BLaER1 (cell line): ENCODE measurements around the gene COX7B2.

ENCODE experiments used
- H3K27ac ChIP-seq: shearing (Covaris generic); formaldehyde crosslinking; 2 replicates; pipeline ENCODE4 v1.8.1; 2022
- H3K27me3 ChIP-seq: shearing (Covaris generic); formaldehyde crosslinking; 2 replicates; pipeline ENCODE4 v1.8.1; 2022
- H3K36me3 ChIP-seq: shearing (Covaris generic); formaldehyde crosslinking; 2 replicates; pipeline ENCODE4 v1.8.1; 2022
- H3K4me1 ChIP-seq: shearing (Covaris generic); formaldehyde crosslinking; 2 replicates; pipeline ENCODE4 v1.8.1; 2022
- H3K4me2 ChIP-seq: shearing (Covaris generic); formaldehyde crosslinking; 2 replicates; pipeline ENCODE4 v1.8.1; 2022
- H3K4me3 ChIP-seq: shearing (Covaris generic); formaldehyde crosslinking; 2 replicates; pipeline ENCODE4 v1.8.1; 2022
- H3K9ac ChIP-seq: shearing (Covaris generic); formaldehyde crosslinking; 2 replicates; pipeline ENCODE4 v1.8.1; 2022
- H3K9me3 ChIP-seq: shearing (Covaris generic); formaldehyde crosslinking; 2 replicates; pipeline ENCODE4 v1.8.1; 2022
- H4K20me1 ChIP-seq: shearing (Covaris generic); formaldehyde crosslinking; 2 replicates; pipeline ENCODE4 v1.8.1; 2022
- Cebpa-rat ChIP-seq: shearing (Covaris generic); IDR thresholded peaks from 2 replicates; pipeline ENCODE4 v1.8.1; 2022

COX7B2 gene

GRCh38 chr4:46944345-46944744 is 35.3 kb upstream of the COX7B2 start:
- no peak overlapping the region for H3K4me3 ChIP-seq
- H3K9ac ChIP-seq = no peak overlapping the region
- H3K4me2 ChIP-seq = no peak overlapping the region
- H3K27me3 ChIP-seq = no peaks in the 10 kb centered on the region
- no peaks in the 10 kb centered on the region for H4K20me1 ChIP-seq
- H3K36me3 ChIP-seq = no peaks in the 10 kb centered on the region
- H3K27ac ChIP-seq = no peak overlapping the region
- peaks cover 9% of the 10 kb centered on the region for H3K4me1 ChIP-seq
- TF ChIP-seq Cebpa-rat = no peak
- H3K9me3 ChIP-seq = no peaks in the 10 kb centered on the region

GRCh38 chr4:46937493-46937892 is 28.4 kb upstream of the COX7B2 start:
- Histone ChIP-seq H3K36me3 (no peaks in the 10 kb centered on the region), H3K9ac (no peak overlapping the region), H3K9me3 (no peaks in the 10 kb centered on the region), H3K4me1 (no peaks in the 10 kb centered on the region), H3K27me3 (no peaks in the 10 kb centered on the region), H4K20me1 (no peaks in the 10 kb centered on the region), H3K4me3 (no peak overlapping the region), H3K27ac (no peak overlapping the region), H3K4me2 (no peak overlapping the region)
- no peak for TF ChIP-seq Cebpa-rat

GRCh38 chr4:46934726-46935125 is 25.7 kb upstream of the COX7B2 start:
- H3K9me3 ChIP-seq = no peaks in the 10 kb centered on the region
- H3K27ac ChIP-seq = no peak overlapping the region
- H3K4me1 ChIP-seq = no peaks in the 10 kb centered on the region
- no peak overlapping the region for H3K4me3 ChIP-seq
- no peak overlapping the region for H3K4me2 ChIP-seq
- no peak for TF ChIP-seq Cebpa-rat
- H4K20me1 ChIP-seq = no peaks in the 10 kb centered on the region
- no peak overlapping the region for H3K9ac ChIP-seq
- H3K36me3 ChIP-seq = no peaks in the 10 kb centered on the region
- H3K27me3 ChIP-seq = no peaks in the 10 kb centered on the region

- no peak overlapping the region for H3K27ac ChIP-seq
- no peak overlapping the region for H3K4me3 ChIP-seq
- H3K4me1 ChIP-seq = no peaks in the 10 kb centered on the region
- no peak overlapping the region for H3K4me2 ChIP-seq
- no peaks in the 10 kb centered on the region for H3K9me3 ChIP-seq
- H3K27me3 ChIP-seq = no peaks in the 10 kb centered on the region
- H4K20me1 ChIP-seq = no peaks in the 10 kb centered on the region
- no peak overlapping the region for H3K9ac ChIP-seq
- no peak for TF ChIP-seq Cebpa-rat
- H3K36me3 ChIP-seq = no peaks in the 10 kb centered on the region
Observed at GRCh38 chr4:46933686-46934085, 24.6 kb upstream of the COX7B2 start.

- no peak for TF ChIP-seq Cebpa-rat
- H3K9me3 ChIP-seq = no peaks in the 10 kb centered on the region
- no peak overlapping the region for H3K9ac ChIP-seq
- no peaks in the 10 kb centered on the region for H3K27me3 ChIP-seq
- H3K4me1 ChIP-seq = no peaks in the 10 kb centered on the region
- H3K27ac ChIP-seq = no peak overlapping the region
- H3K36me3 ChIP-seq = no peaks in the 10 kb centered on the region
- H3K4me3 ChIP-seq = no peak overlapping the region
- no peaks in the 10 kb centered on the region for H4K20me1 ChIP-seq
- no peak overlapping the region for H3K4me2 ChIP-seq
Observed at GRCh38 chr4:46931981-46932380, 22.9 kb upstream of the COX7B2 start.

GRCh38 chr4:46930891-46931290 is 21.8 kb upstream of the COX7B2 start:
- Histone ChIP-seq H3K9me3 (no peaks in the 10 kb centered on the region), H3K36me3 (no peaks in the 10 kb centered on the region), H4K20me1 (no peaks in the 10 kb centered on the region), H3K4me3 (no peak overlapping the region), H3K27me3 (no peaks in the 10 kb centered on the region), H3K4me2 (no peak overlapping the region), H3K27ac (no peak overlapping the region), H3K9ac (no peak overlapping the region), H3K4me1 (no peaks in the 10 kb centered on the region)
- TF ChIP-seq Cebpa-rat = no peak

GRCh38 chr4:46927201-46927600 is 18.2 kb upstream of the COX7B2 start:
- no peak for TF ChIP-seq Cebpa-rat
- H3K4me3 ChIP-seq = no peak overlapping the region
- no peaks in the 10 kb centered on the region for H3K9me3 ChIP-seq
- no peak overlapping the region for H3K4me2 ChIP-seq
- no peak overlapping the region for H3K9ac ChIP-seq
- no peaks in the 10 kb centered on the region for H4K20me1 ChIP-seq
- no peaks in the 10 kb centered on the region for H3K27me3 ChIP-seq
- H3K36me3 ChIP-seq = no peaks in the 10 kb centered on the region
- H3K27ac ChIP-seq = no peak overlapping the region
- H3K4me1 ChIP-seq = no peaks in the 10 kb centered on the region

GRCh38 chr4:46924789-46925529 is 15.9 kb upstream of the COX7B2 start:
- H3K27me3 ChIP-seq = no peaks in the 10 kb centered on the region
- no peak overlapping the region for H3K4me3 ChIP-seq
- TF ChIP-seq Cebpa-rat = no peak
- H3K9ac ChIP-seq = no peak overlapping the region
- H3K9me3 ChIP-seq = no peaks in the 10 kb centered on the region
- no peak overlapping the region for H3K27ac ChIP-seq
- no peaks in the 10 kb centered on the region for H3K36me3 ChIP-seq
- no peaks in the 10 kb centered on the region for H3K4me1 ChIP-seq
- H4K20me1 ChIP-seq = no peaks in the 10 kb centered on the region
- H3K4me2 ChIP-seq = no peak overlapping the region

- TF ChIP-seq Cebpa-rat = no peak
- Histone ChIP-seq H3K36me3 (no peaks in the 10 kb centered on the region), H3K4me1 (no peaks in the 10 kb centered on the region), H3K9me3 (no peaks in the 10 kb centered on the region), H3K4me2 (no peak overlapping the region), H3K4me3 (no peak overlapping the region), H3K9ac (no peak overlapping the region), H3K27me3 (no peaks in the 10 kb centered on the region), H4K20me1 (no peaks in the 10 kb centered on the region), H3K27ac (no peak overlapping the region)
Observed at GRCh38 chr4:46922205-46922604, 13.2 kb upstream of the COX7B2 start.

GRCh38 chr4:46908148-46908547 is 897 bp downstream of the COX7B2 start:
- H3K27ac ChIP-seq = no peak overlapping the region
- H3K4me2 ChIP-seq = no peak overlapping the region
- H3K4me1 ChIP-seq = no peaks in the 10 kb centered on the region
- no peaks in the 10 kb centered on the region for H4K20me1 ChIP-seq
- no peaks in the 10 kb centered on the region for H3K27me3 ChIP-seq
- no peak overlapping the region for H3K4me3 ChIP-seq
- no peak overlapping the region for H3K9ac ChIP-seq
- no peaks in the 10 kb centered on the region for H3K36me3 ChIP-seq
- no peaks in the 10 kb centered on the region for H3K9me3 ChIP-seq
- TF ChIP-seq Cebpa-rat = no peak

GRCh38 chr4:46900082-46900481 is 9.0 kb downstream of the COX7B2 start:
- no peak for TF ChIP-seq Cebpa-rat
- Histone ChIP-seq H3K9ac (no peak overlapping the region), H3K4me1 (no peaks in the 10 kb centered on the region), H3K9me3 (no peaks in the 10 kb centered on the region), H3K27me3 (no peaks in the 10 kb centered on the region), H3K27ac (no peak overlapping the region), H3K36me3 (no peaks in the 10 kb centered on the region), H3K4me3 (no peak overlapping the region), H3K4me2 (no peak overlapping the region), H4K20me1 (no peaks in the 10 kb centered on the region)
